ENCODE data around the gene LPP. TPM values are rescaled to one million over a fixed set of nuclear protein-coding genes. Genes with fewer than 3 reads are reported as not detected.

Gene LPP
- total RNA-seq, 5 donors from 2014 or later (not counting 1 experiment from before 2014, with no cell fraction given), result 23.8 to 82.6 (median 39.3) TPM

GRCh38 chr3:188780193-188781147 lies 626.5 kb downstream of the LPP start:
- CTCF ChIA-PET, result no interaction called here
- Mint-ChIP-seq H3K4me3 (no peak overlapping the region), H3K9me3 (no peaks in the 10 kb centered on the region), H3K4me1 (no peaks in the 10 kb centered on the region), H3K27me3 (no peaks in the 10 kb centered on the region), H3K27ac (no peak overlapping the region), H3K36me3 (peaks cover 12% of the 10 kb centered on the region)
- 91% methylated on average over 3 of the region's 5 CpGs for WGBS (ENCODE audit: insufficient coverage)
- Histone ChIP-seq H3K27me3 (replicated peaks in 1 of 2; ENCODE audit: control insufficient read depth in 2 of 2, extremely low read depth in 1 of 2, insufficient read depth in 2 of 2, low read length in 1 of 2) (no peaks in the 10 kb centered on the region), H3K4me1 (ENCODE audit: control insufficient read depth in 1 of 2, extremely low read depth in 1 of 2, insufficient read depth in 2 of 2, low read length in 2 of 2) (no peaks in the 10 kb centered on the region), H3K27ac (ENCODE audit: low read length) (no peak overlapping the region), H3K4me3 (ENCODE audit: control insufficient read depth in 1 of 2, extremely low read depth in 1 of 2, low read length in 1 of 2) (no peak overlapping the region), H3K36me3 (ENCODE audit: control insufficient read depth in 2 of 2, extremely low read depth in 1 of 2, insufficient read depth in 1 of 2, low read length in 1 of 2) (no peaks in the 10 kb centered on the region), H3K9me3 (no peaks in the 10 kb centered on the region)
- no peak for DNase-seq
- ATAC-seq (replicated peaks in 1 of 4), result no peak
- POLR2A ChIA-PET, result interaction anchor here in 1 of 2 donors (1.0 kb wide), 1 partner anchor 1035 kb away, joined by 4 read pairs; the partner anchor contains the start of gene BCL6

GRCh38 chr3:188782613-188783124 lies 628.7 kb downstream of the LPP start:
- Histone ChIP-seq H3K27ac (ENCODE audit: low read length) (no peak overlapping the region), H3K27me3 (replicated peaks in 1 of 2; ENCODE audit: control insufficient read depth in 2 of 2, extremely low read depth in 1 of 2, insufficient read depth in 2 of 2, low read length in 1 of 2) (no peaks in the 10 kb centered on the region), H3K36me3 (ENCODE audit: control insufficient read depth in 2 of 2, extremely low read depth in 1 of 2, insufficient read depth in 1 of 2, low read length in 1 of 2) (no peaks in the 10 kb centered on the region), H3K4me1 (ENCODE audit: control insufficient read depth in 1 of 2, extremely low read depth in 1 of 2, insufficient read depth in 2 of 2, low read length in 2 of 2) (peaks cover 0 to 1% of the 10 kb centered on the region in 2 experiments), H3K4me3 (ENCODE audit: control insufficient read depth in 1 of 2, extremely low read depth in 1 of 2, low read length in 1 of 2) (no peak overlapping the region), H3K9me3 (no peaks in the 10 kb centered on the region)
- Mint-ChIP-seq H3K27me3 (no peaks in the 10 kb centered on the region), H3K4me3 (no peak overlapping the region), H3K4me1 (peaks cover 0 to 3% (median 3%) of the 10 kb centered on the region in 3 donors), H3K36me3 (peaks cover 12% of the 10 kb centered on the region), H3K27ac (no peak overlapping the region), H3K9me3 (no peaks in the 10 kb centered on the region)
- DNase-seq (no peak), ATAC-seq (replicated peaks in 1 of 4) (no peak)
- POLR2A ChIA-PET, result no interaction called here
- WGBS (ENCODE audit: insufficient coverage), result 67% methylated on average over 1 of the region's 2 CpGs
- CTCF ChIA-PET, result no interaction called here

GRCh38 chr3:188786424-188786823 lies 632.5 kb downstream of the LPP start:
- ATAC-seq (replicated peaks in 1 of 4), result no peak
- CTCF ChIA-PET, result interaction anchor here in 1 of 2 donors (0.5 kb wide), 1 partner anchor 763 kb away, joined by 3 read pairs; no protein-coding TSS in a partner anchor
- POLR2A ChIA-PET, result interaction anchor here in 1 of 2 donors (0.6 kb wide), 1 partner anchor 1484 kb away, joined by 3 read pairs; no protein-coding TSS in a partner anchor
- DNase-seq, result no peak
- Mint-ChIP-seq H3K27me3 (no peaks in the 10 kb centered on the region), H3K36me3 (no peaks in the 10 kb centered on the region), H3K4me3 (no peak overlapping the region), H3K27ac (no peak overlapping the region), H3K4me1 (peaks cover 0 to 3% (median 3%) of the 10 kb centered on the region in 3 donors), H3K9me3 (no peaks in the 10 kb centered on the region)
- Histone ChIP-seq H3K27ac (ENCODE audit: low read length) (no peak overlapping the region), H3K4me3 (ENCODE audit: control insufficient read depth in 1 of 2, extremely low read depth in 1 of 2, low read length in 1 of 2) (no peak overlapping the region), H3K36me3 (ENCODE audit: control insufficient read depth in 2 of 2, extremely low read depth in 1 of 2, insufficient read depth in 1 of 2, low read length in 1 of 2) (no peaks in the 10 kb centered on the region), H3K9me3 (no peaks in the 10 kb centered on the region), H3K27me3 (replicated peaks in 1 of 2; ENCODE audit: control insufficient read depth in 2 of 2, extremely low read depth in 1 of 2, insufficient read depth in 2 of 2, low read length in 1 of 2) (no peaks in the 10 kb centered on the region), H3K4me1 (ENCODE audit: control insufficient read depth in 1 of 2, extremely low read depth in 1 of 2, insufficient read depth in 2 of 2, low read length in 2 of 2) (peaks cover 6 to 13% of the 10 kb centered on the region in 2 experiments)
- no CpG with 5 or more reads among the region's 2 CpGs for WGBS (ENCODE audit: insufficient coverage)

- Histone ChIP-seq H3K36me3 (ENCODE audit: control insufficient read depth in 2 of 2, extremely low read depth in 1 of 2, insufficient read depth in 1 of 2, low read length in 1 of 2) (no peaks in the 10 kb centered on the region), H3K27ac (ENCODE audit: low read length) (no peak overlapping the region), H3K4me3 (ENCODE audit: control insufficient read depth in 1 of 2, extremely low read depth in 1 of 2, low read length in 1 of 2) (no peak overlapping the region), H3K4me1 (ENCODE audit: control insufficient read depth in 1 of 2, extremely low read depth in 1 of 2, insufficient read depth in 2 of 2, low read length in 2 of 2) (peaks cover 6 to 13% of the 10 kb centered on the region in 2 experiments), H3K27me3 (replicated peaks in 1 of 2; ENCODE audit: control insufficient read depth in 2 of 2, extremely low read depth in 1 of 2, insufficient read depth in 2 of 2, low read length in 1 of 2) (no peaks in the 10 kb centered on the region), H3K9me3 (no peaks in the 10 kb centered on the region)
- Mint-ChIP-seq H3K27me3 (no peaks in the 10 kb centered on the region), H3K4me3 (no peak overlapping the region), H3K9me3 (no peaks in the 10 kb centered on the region), H3K27ac (no peak overlapping the region), H3K36me3 (peaks cover 11% of the 10 kb centered on the region), H3K4me1 (peaks cover 0 to 3% (median 3%) of the 10 kb centered on the region in 3 donors)
- ATAC-seq (replicated peaks in 1 of 4) (peak; percentile 93 to 99 (median 98)), DNase-seq (peak; percentile 2 to 65 (median 37))
- ChIA-PET POLR2A (interaction anchor here in 1 of 2 donors (0.5 kb wide), 1 partner anchor 144 kb away, joined by 3 read pairs; no protein-coding TSS in a partner anchor), CTCF (interaction anchor here in 1 of 2 donors (0.5 to 1.1 kb wide), 3 partner anchors 39 to 1049 kb away, joined by 3 to 4 read pairs (median 3); no protein-coding TSS in a partner anchor)
- WGBS (ENCODE audit: insufficient coverage), result 0% methylated on average over 1 of the region's 5 CpGs
These were observed 634.7 kb downstream of the LPP start for GRCh38 chr3:188788621-188789081.

GRCh38 chr3:188789251-188789650 lies 635.3 kb downstream of the LPP start:
- no peaks in the 10 kb centered on the region for H3K36me3 ChIP-seq (ENCODE audit: control insufficient read depth in 2 of 2, extremely low read depth in 1 of 2, insufficient read depth in 1 of 2, low read length in 1 of 2)
- Mint-ChIP-seq H3K27me3 (no peaks in the 10 kb centered on the region), H3K9me3 (no peaks in the 10 kb centered on the region), H3K4me3 (no peak overlapping the region), H3K36me3 (peaks cover 11% of the 10 kb centered on the region), H3K4me1 (peaks cover 0 to 3% (median 3%) of the 10 kb centered on the region in 3 donors), H3K27ac (no peak overlapping the region)
- no peak for ATAC-seq (replicated peaks in 1 of 4)
- 0% methylated on average over 1 of the region's 4 CpGs for WGBS (ENCODE audit: insufficient coverage)
- DNase-seq, result no peak
- CTCF ChIA-PET, result no interaction called here
- no peaks in the 10 kb centered on the region for H3K27me3 ChIP-seq (replicated peaks in 1 of 2; ENCODE audit: control insufficient read depth in 2 of 2, extremely low read depth in 1 of 2, insufficient read depth in 2 of 2, low read length in 1 of 2)
- peaks cover 6 to 13% of the 10 kb centered on the region in 2 experiments for H3K4me1 ChIP-seq (ENCODE audit: control insufficient read depth in 1 of 2, extremely low read depth in 1 of 2, insufficient read depth in 2 of 2, low read length in 2 of 2)
- no peak overlapping the region for H3K4me3 ChIP-seq (ENCODE audit: control insufficient read depth in 1 of 2, extremely low read depth in 1 of 2, low read length in 1 of 2)
- H3K27ac ChIP-seq (ENCODE audit: low read length), result no peak overlapping the region
- H3K9me3 ChIP-seq, result no peaks in the 10 kb centered on the region
- POLR2A ChIA-PET, result no interaction called here

- DNase-seq, result no peak
- Histone ChIP-seq H3K4me3 (ENCODE audit: control insufficient read depth in 1 of 2, extremely low read depth in 1 of 2, low read length in 1 of 2) (no peak overlapping the region), H3K36me3 (ENCODE audit: control insufficient read depth in 2 of 2, extremely low read depth in 1 of 2, insufficient read depth in 1 of 2, low read length in 1 of 2) (no peaks in the 10 kb centered on the region), H3K4me1 (ENCODE audit: control insufficient read depth in 1 of 2, extremely low read depth in 1 of 2, insufficient read depth in 2 of 2, low read length in 2 of 2) (peaks cover 6 to 13% of the 10 kb centered on the region in 2 experiments), H3K9me3 (no peaks in the 10 kb centered on the region), H3K27ac (ENCODE audit: low read length) (no peak overlapping the region), H3K27me3 (replicated peaks in 1 of 2; ENCODE audit: control insufficient read depth in 2 of 2, extremely low read depth in 1 of 2, insufficient read depth in 2 of 2, low read length in 1 of 2) (no peaks in the 10 kb centered on the region)
- CTCF ChIA-PET, result interaction anchor here in 1 of 2 donors (0.6 kb wide), 1 partner anchor 57 kb away, joined by 3 read pairs; no protein-coding TSS in a partner anchor
- Mint-ChIP-seq H3K4me3 (no peak overlapping the region), H3K27ac (no peak overlapping the region), H3K9me3 (no peaks in the 10 kb centered on the region), H3K4me1 (no peaks in the 10 kb centered on the region), H3K27me3 (no peaks in the 10 kb centered on the region), H3K36me3 (peaks cover 11% of the 10 kb centered on the region)
- 100% methylated on average over 2 of the region's 4 CpGs for WGBS (ENCODE audit: insufficient coverage)
- POLR2A ChIA-PET, result interaction anchor here (0.5 to 0.6 kb wide), 3 partner anchors 12 to 1045 kb away, joined by 3 to 5 read pairs (median 5); no protein-coding TSS in a partner anchor
- no peak for ATAC-seq (replicated peaks in 1 of 4)
These were observed 637.4 kb downstream of the LPP start for GRCh38 chr3:188791311-188791710.

All from T-cell (primary cell).